ENCODE results near the gene BHLHA15.
"Not testable (repeated sequence)": the region's sequence is repeated elsewhere in the genome, so short reads cannot be mapped to it uniquely, and the experiment has no call there.

The BHLHA15 gene

GRCh38 chr7:98210513-98211220, 572 bp upstream of the BHLHA15 start:
- peak; percentile 28 for DNase-seq (ENCODE audit: low spot score)

GRCh38 chr7:98211676-98212531, 665 bp downstream of the BHLHA15 start:
- no peak for DNase-seq (ENCODE audit: low spot score)

- no peak for DNase-seq (ENCODE audit: low spot score)
Observed at GRCh38 chr7:98212532-98213041, 1.3 kb downstream of the BHLHA15 start.

GRCh38 chr7:98213296-98213887, 2.2 kb downstream of the BHLHA15 start:
- no peak for DNase-seq (ENCODE audit: low spot score)

GRCh38 chr7:98213888-98214810, 2.9 kb downstream of the BHLHA15 start:
- DNase-seq (ENCODE audit: low spot score) = no peak

GRCh38 chr7:98214811-98215321, 3.6 kb downstream of the BHLHA15 start:
- DNase-seq (ENCODE audit: low spot score) = no peak

- DNase-seq (ENCODE audit: low spot score) = no peak
Observed at GRCh38 chr7:98215561-98216495, 4.6 kb downstream of the BHLHA15 start.

GRCh38 chr7:98216941-98217622, 5.8 kb downstream of the BHLHA15 start:
- DNase-seq (ENCODE audit: low spot score) = no peak

- DNase-seq (ENCODE audit: low spot score) = peak; percentile 74
Observed at GRCh38 chr7:98217623-98218582, 6.7 kb downstream of the BHLHA15 start.

- not testable (repeated sequence) for DNase-seq (ENCODE audit: low spot score)
Observed at GRCh38 chr7:98219382-98219781, 8.1 kb downstream of the BHLHA15 start.

- DNase-seq (ENCODE audit: low spot score) = no peak
Observed at GRCh38 chr7:98221611-98222532, 10.6 kb downstream of the BHLHA15 start.

- DNase-seq (ENCODE audit: low spot score) = no peak
Observed at GRCh38 chr7:98222533-98223195, 11.4 kb downstream of the BHLHA15 start.

- no peak for DNase-seq (ENCODE audit: low spot score)
Observed at GRCh38 chr7:98223351-98223897, 12.2 kb downstream of the BHLHA15 start.

GRCh38 chr7:98223898-98224700, 12.9 kb downstream of the BHLHA15 start:
- no peak for DNase-seq (ENCODE audit: low spot score)

- no peak for DNase-seq (ENCODE audit: low spot score)
Observed at GRCh38 chr7:98224701-98225181, 13.5 kb downstream of the BHLHA15 start.
